Lung (tissue), 12 donors: ENCODE data around the gene HUS1. TPM values are rescaled to one million over a fixed set of nuclear protein-coding genes. Genes with fewer than 3 reads are reported as not detected.

Experiments
- ATAC-seq: fragments of 200-7000 bp; cut with Tn5 transposase; one replicate; pipeline ENCODE4 v1.9.1; 2020; ENCODE audit warnings: moderate number of reproducible peaks; ENCODE audit not compliant: insufficient read depth, low FRiP score
- DNase-seq, 3 donors: peaks; one replicate each; pipeline ENCODE4 v3.0.0-alpha.2; 2013 to 2017
- H3K27ac ChIP-seq, 2 donors: one replicate each; pipeline ENCODE4 v1.5.1; 2013; ENCODE audit warnings: mild to moderate bottlenecking in 2 of 2, moderate library complexity in 2 of 2, control low read depth in 1 of 2, inconsistent platforms in 1 of 2, low read depth in 1 of 2, low read length in 1 of 2
- H3K27me3 ChIP-seq, 3 donors: one replicate each; pipeline ENCODE4 v1.5.1; 2013; ENCODE audit warnings: low read length in 2 of 3; ENCODE audit not compliant: control insufficient read depth in 3 of 3, insufficient read depth in 3 of 3
- H3K36me3 ChIP-seq, 4 donors: one replicate each; pipeline ENCODE4 v1.5.1; 2013; ENCODE audit warnings: low read length in 4 of 4, mild to moderate bottlenecking in 1 of 4, moderate library complexity in 1 of 4; ENCODE audit not compliant: control insufficient read depth in 4 of 4, insufficient read depth in 4 of 4
- H3K4me1 ChIP-seq, 5 donors: one replicate each; pipeline ENCODE4 v1.5.1; 2013; ENCODE audit warnings: low read length in 5 of 5, mild to moderate bottlenecking in 2 of 5, moderate library complexity in 1 of 5; ENCODE audit not compliant: control insufficient read depth in 5 of 5, insufficient read depth in 5 of 5
- H3K4me3 ChIP-seq: one replicate; pipeline ENCODE4 v1.5.1; 2013; ENCODE audit warnings: mild to moderate bottlenecking, control low read depth, moderate library complexity
- H3K9ac ChIP-seq, 2 donors: one replicate each; pipeline ENCODE4 v1.5.1; 2013; ENCODE audit warnings: low read length in 2 of 2, control low read depth in 1 of 2; ENCODE audit not compliant: insufficient read depth in 1 of 2
- H3K9me3 ChIP-seq, 4 donors: one replicate each; pipeline ENCODE4 v1.5.1; 2013; ENCODE audit warnings: low read length in 3 of 4, mild to moderate bottlenecking in 1 of 4, moderate library complexity in 1 of 4; ENCODE audit not compliant: control insufficient read depth in 4 of 4, insufficient read depth in 3 of 4
- CTCF ChIP-seq: IDR thresholded peaks from 2 replicates; pipeline ENCODE4 v1.5.1; 2012; ENCODE audit warnings: mild to moderate bottlenecking; ENCODE audit errors: control extremely low read depth, extremely low read depth
- whole genome bisulfite sequencing, 2 donors: extraction: QIAGEN DNeasy Blood & Tissue Kit; methylation state at CpG; one replicate each; pipeline ENCODE4 v1.1.7; 2013; 5-methylcytosine and 5-hydroxymethylcytosine counted together
- polyA plus RNA-seq, 2 donors: library from polyadenylated mRNA; stranded (reverse); fragments of 200-250 nt; gene quantifications; one replicate each; pipeline ENCODE4 v1.2.1, GENCODE V29; 2013
- total RNA-seq, 2 donors: library from RNA; depleted of rRNA in 1 of 2; stranded (reverse); fragments of >200 nt in 1 of 2; gene quantifications; one replicate each; pipeline ENCODE4 v1.2.1, GENCODE V29; 2014 to 2021
- donor health status: control.
- donor health status: control.
- donor health status: Bipolar disorder and iron deficiency.
- donor health status: healthy.
- donor health status: DM: yes; HTN: yes; CAD: no.

Gene HUS1
- total and polyA plus RNA-seq, 4 donors = 10.3 to 33.9 (median 19.3) TPM

GRCh38 chr7:48017674-48018073, 38.3 kb upstream of the HUS1 start:
- no peaks in the 10 kb centered on the region for H3K36me3 ChIP-seq
- H3K9me3 ChIP-seq = no peaks in the 10 kb centered on the region
- no peak for TF ChIP-seq CTCF
- no peak overlapping the region for H3K27ac ChIP-seq
- H3K4me1 ChIP-seq = no peaks in the 10 kb centered on the region
- H3K27me3 ChIP-seq = no peaks in the 10 kb centered on the region
- 90 to 94% methylated on average over 4 of the region's 4 CpGs for WGBS, 2 donors
- no peak for DNase-seq
- no peak for ATAC-seq
- H3K4me3 ChIP-seq = no peak overlapping the region
- no peak overlapping the region for H3K9ac ChIP-seq

- no peaks in the 10 kb centered on the region for H3K9me3 ChIP-seq
- ATAC-seq = no peak
- no peak for TF ChIP-seq CTCF
Observed at GRCh38 chr7:48016641-48017040, 37.2 kb upstream of the HUS1 start.

GRCh38 chr7:48011951-48012350, 32.5 kb upstream of the HUS1 start:
- H3K27me3 ChIP-seq = no peaks in the 10 kb centered on the region
- ATAC-seq (no peak), DNase-seq (peak; percentile 55 to 91 (median 88))
- H3K4me3 ChIP-seq = no peak overlapping the region
- H3K4me1 ChIP-seq = peaks cover 0 to 19% (median 6%) of the 10 kb centered on the region in 5 donors
- H3K9me3 ChIP-seq = no peaks in the 10 kb centered on the region
- 80 to 90% methylated on average over 3 of the region's 3 CpGs for WGBS, 2 donors
- H3K9ac ChIP-seq = no peak overlapping the region
- no peaks in the 10 kb centered on the region for H3K36me3 ChIP-seq
- no peak overlapping the region for H3K27ac ChIP-seq
- no peak for TF ChIP-seq CTCF

More at GRCh38 chr7:48016641-48017040, 37.2 kb upstream of the HUS1 start:
- Histone ChIP-seq H3K36me3 (no peaks in the 10 kb centered on the region), H3K9ac (no peak overlapping the region), H3K27me3 (no peaks in the 10 kb centered on the region), H3K4me1 (peaks cover 0 to 5% (median 0%) of the 10 kb centered on the region in 5 donors), H3K4me3 (no peak overlapping the region), H3K27ac (no peak overlapping the region)
- DNase-seq = no peak

DNA sequence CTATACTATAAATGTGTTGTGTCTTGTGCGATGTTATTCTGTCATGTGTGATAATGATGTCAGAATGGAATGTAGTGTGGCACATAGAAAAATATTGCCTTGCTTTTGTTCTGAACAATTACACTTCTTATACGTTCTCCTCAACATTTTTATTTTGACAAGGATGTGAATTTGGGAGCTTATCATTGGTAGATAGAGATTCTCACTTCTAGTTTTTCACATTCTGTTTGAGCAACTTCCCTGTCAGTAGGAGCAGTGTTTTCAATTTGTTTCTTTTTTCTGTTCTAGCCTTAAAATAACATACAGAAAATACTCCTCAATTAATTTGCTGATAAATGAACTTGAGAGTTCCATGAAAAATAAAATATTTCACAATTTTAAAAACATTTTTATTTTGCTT, 31.9 kb upstream of the HUS1 start:
- ATAC-seq (no peak), DNase-seq (no peak)
- no peak overlapping the region for H3K27ac ChIP-seq
- H3K4me3 ChIP-seq = no peak overlapping the region
- H3K9ac ChIP-seq = no peak overlapping the region
- TF ChIP-seq CTCF = no peak
- no peaks in the 10 kb centered on the region for H3K27me3 ChIP-seq
- H3K4me1 ChIP-seq = peaks cover 0 to 24% (median 6%) of the 10 kb centered on the region in 5 donors
- H3K36me3 ChIP-seq = no peaks in the 10 kb centered on the region
- WGBS, 2 donors = 64 to 76% methylated on average over 2 of the region's 2 CpGs
- no peaks in the 10 kb centered on the region for H3K9me3 ChIP-seq
